ELF-1 (cell line): Measurements from ENCODE around the gene NKX6-2.
"Not testable (repeated sequence)": the region's sequence is repeated elsewhere in the genome, so short reads cannot be mapped to it uniquely, and the experiment has no call there.

Experiments
- DNase-seq: peaks from one replicate; pipeline ENCODE4 v3.0.0-alpha.2; 2016; ENCODE audit warnings: low read depth, low spot score

NKX6-2 gene

DNA sequence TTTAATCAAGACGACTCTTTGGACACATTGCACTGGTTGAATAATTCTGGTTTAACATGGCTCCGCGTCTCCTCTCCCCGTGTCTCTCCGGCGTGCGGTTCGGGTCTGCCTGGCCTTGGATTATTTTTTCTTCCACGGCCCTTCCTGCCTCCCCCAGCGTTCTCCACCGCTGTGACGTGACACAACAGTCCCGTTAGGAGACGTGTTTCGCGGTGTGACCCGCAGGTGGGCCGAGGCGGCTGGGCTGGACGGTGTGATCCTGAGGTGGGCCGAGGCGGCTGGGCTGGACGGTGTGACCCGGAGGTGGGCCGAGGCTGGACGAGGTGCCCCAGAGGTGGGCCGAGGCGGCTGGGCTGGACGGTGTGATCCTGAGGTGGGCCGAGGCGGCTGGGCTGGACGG is 12.0 kb upstream of the NKX6-2 start:
- DNase-seq: not testable (repeated sequence)

DNA sequence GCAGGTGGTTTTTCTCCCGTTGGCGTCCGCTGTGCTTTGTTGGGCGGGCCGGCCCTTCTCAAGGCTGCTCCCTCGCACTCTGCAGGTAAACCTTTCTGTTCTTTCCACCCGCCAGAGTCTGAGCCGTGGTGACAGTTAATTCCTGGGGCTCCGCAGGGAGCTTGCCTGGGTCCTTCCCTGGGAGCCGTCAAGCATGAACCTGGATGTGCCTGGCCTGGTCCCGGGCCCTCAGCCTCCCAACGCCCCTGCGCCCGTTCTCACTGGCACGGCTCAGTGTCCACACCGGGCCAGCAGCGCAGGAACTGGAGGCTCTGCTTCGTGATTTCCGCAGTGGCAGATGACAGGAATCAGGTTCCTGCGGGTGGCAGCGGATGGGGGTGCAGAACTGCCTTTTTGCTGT is 10.9 kb upstream of the NKX6-2 start:
- DNase-seq: no peak

GRCh38 chr10:132793871-132794849 is 8.2 kb upstream of the NKX6-2 start:
- DNase-seq: no peak

DNA sequence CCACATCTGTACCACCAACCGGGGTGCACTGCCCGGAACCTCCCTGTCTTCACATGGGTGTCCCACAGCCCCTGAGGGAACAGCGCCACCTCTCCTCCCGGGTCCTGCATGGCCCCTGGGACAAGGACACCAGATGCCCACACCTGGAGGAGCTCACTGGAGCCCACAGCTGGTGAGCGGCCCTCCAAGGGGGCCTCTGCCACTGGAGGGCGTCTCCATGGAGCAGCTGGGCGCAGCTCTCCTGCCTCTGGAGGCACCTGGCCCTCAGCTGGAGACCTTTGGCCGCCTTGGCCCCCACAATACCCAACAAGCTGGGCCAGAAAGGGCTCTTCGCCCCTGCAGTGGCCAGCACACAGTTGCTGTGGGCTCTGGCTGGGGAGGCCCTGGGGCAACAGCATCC is 7.3 kb upstream of the NKX6-2 start:
- DNase-seq: no peak

DNA sequence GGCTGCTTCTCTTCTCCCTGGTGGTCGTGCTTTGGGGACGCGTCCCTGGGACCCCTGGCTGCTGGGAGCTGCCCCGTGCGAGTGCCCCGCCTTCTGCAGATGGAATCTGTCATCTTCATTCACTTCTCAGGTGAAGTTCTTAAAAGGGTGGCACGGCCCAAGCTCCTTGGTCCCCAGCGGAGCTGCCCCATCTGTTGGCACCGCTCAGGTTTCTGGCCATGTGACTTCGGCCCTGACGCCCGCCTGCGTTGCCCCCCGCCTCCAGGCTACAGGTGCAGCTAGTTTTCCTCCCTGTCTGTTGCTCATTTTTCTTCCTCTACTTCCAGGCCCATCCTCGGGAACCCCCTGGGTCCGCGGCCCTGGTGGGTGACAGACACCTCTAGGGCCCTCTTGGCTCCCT is 6.8 kb upstream of the NKX6-2 start:
- DNase-seq: no peak

DNA sequence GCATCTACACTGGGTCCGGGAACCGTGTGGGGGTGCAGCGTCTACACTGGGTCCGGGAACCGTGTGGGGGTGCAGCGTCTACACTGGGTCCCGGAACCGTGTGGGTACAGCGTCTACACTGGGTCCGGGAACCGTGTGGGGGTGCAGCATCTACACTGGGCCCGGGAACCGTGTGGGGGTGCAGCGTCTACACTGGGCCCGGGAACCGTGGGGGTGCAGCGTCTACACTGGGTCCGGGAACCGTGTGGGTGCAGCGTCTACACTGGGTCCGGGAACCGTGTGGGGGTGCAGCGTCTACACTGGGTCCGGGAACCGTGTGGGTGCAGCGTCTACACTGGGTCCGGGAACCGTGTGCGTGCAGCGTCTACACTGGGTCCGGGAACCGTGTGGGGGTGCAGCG is 6.2 kb upstream of the NKX6-2 start:
- not testable (repeated sequence) for DNase-seq

DNA sequence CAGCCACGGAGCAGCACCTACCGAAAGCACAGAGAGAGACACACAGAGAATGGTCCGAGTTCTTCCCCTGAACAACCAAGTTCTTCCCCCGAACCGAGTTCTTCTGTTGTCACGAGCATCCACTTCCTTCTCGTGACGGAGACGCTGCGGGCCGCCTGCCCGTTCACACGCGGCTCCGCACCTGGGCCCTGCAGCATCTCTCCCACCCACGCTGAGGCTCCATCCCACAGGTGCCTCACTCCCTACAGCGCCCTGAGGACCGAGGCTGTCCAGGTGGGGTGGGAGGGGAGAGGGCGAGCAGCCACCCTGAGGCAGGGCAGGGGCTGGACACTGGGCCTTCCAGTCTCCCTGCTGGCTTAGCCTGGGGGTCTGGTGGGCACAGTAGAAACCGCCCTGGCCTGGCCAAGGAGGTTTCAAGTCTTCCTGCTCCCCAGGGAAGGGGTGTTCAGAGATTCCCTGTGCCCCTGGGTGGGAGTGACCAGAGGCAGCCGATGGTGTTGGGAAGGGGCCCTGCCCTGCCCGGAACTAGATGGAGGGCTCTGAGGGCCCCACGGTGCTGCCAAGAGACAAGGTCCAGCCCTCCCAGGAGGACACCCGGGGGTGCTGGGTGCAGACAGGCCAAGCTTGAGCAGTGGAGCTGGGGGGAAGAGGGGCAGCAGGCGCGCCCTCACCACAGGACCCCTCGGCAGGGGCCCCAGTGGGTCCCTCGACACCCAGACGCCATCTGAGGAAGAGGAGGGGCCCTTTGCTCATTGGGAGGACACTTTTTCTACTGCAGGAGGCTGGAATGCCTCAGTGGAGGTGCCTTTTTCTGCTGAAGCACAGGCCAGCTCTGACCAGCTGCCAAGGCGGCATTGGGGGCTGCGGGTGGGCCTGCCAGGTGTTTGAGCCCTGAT is 5.2 kb upstream of the NKX6-2 start:
- DNase-seq: no peak

DNA sequence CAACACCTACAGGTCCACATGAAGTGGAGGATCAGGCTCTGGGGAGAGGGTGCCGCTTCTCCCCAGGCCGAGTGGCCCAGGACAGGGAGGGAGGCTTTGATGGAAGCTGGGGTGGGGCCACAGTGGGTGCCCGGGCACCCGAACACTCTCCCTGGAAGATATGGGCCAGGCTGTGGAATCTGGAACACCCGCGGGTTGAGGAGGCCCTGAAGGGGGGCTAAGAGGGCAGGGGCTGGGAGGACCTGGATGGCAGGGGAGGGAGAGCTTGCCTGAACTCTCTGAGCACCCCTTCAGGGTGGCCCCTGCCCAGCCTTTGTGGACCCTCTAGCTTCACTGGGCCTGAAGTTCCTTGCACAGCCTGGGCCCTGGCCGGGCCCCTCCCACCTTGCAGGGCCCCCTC is 4.5 kb upstream of the NKX6-2 start:
- DNase-seq: no peak

DNA sequence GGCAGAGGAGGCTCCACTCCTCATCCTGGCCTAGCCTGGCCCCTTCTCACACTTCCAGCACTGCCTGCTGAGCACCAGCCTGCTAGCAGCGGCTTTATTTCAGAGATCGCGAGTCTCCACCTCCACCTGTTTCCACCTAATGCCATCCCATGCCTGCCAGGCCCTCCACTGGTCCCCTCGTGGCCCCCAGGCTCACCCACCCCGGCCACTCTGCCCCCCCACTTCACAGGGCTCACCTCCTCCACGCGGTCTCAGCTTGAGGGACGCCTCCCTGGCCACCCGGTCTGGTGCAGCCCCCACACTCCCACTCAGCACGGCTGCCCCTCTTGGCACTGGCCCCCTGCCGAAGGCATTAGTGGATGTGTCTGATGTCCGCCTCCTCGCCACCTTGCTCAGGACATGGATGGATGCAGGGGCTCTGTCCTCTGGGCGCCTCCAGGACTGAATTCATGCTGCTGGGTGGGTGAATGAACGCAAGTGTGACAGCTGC is 3.8 kb upstream of the NKX6-2 start:
- DNase-seq: no peak

DNA sequence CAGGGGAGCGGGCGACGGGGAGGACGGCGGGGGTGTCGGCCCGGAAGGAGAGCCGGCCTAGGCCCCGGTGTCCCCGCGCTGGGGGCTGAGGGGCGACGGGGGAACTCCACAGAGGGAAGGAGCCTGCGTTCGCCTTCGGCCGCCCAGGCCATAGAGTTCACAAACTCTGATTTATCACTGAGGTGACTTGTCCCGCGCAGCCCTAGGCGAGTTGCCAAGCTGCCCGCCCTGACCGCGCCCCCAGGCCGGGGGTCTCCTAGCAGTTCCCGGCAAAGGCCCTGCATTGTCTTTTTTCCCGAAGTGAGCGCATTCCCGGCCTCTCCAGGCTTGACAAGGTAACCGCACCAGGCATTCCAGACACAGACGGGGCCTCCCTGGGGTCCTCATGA is 2.9 kb upstream of the NKX6-2 start:
- DNase-seq: peak; percentile 51

DNA sequence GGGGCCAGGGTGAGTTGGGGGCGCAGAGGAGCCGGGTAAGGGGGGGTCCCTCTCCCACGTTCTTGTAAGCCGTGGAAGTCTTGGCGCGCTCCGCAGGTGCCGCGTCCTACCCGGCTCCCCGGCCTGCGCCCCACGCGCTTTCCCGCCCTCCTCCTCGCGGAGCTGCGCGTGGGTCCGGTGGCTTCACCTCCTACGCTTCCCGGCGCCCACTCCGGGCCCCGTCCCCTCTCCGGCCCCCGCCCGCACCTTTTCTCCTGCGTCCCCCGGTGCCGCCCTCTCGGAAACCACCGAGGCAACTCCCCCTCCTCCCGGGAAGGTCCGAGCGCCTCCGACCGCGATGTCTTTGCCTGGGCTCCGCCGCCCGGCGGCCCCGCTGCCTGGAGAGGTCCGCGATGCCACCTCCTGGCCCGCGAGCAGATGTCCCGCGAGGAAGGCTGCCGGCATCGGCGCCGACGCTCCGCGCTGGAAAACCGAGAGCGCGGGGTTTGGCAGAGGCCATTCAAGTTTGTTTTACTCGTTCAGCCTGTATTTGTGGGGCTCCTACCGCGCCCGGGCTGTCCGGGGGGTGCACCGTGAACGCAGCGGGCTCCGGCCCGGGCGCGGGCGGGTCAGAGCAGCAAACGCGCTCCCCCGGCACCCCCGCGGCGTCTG is 2.4 kb upstream of the NKX6-2 start:
- DNase-seq: no peak

DNA sequence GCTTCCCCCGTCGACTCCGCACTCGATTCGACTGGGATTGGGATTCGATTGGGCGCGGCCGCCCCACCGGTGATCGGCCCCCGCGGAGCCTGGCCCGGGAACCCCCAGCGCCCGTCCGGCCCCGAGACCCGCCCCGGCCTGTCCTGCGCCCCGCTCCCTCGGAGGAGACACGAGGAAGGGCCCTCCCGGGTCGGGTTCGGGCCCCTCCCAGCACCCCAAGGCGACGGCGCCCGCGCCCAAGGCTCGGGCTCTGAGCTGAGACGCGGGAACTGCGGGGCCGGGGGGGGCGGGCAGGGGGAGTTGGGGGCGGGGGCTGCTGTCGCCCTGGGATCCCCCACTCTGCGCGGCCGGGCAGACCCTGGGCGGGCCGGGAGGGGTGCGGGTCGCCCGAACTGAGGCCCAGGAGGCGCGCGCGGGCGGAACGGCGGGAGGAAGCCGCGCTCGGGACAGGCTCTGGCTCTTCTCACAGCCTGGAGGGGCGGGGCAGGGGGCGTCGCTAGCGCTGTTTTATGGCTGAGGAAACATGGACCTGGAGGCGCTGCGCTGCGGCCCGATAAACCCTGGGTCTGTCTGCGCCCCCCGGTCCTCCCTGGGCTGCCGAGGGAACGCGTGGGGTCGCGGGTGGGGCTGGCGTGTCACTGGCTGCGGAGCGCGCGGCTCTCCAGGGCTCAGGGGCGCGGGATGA is 1.7 kb upstream of the NKX6-2 start:
- peak; percentile 64 for DNase-seq

- DNase-seq: peak; percentile 45
Measured at GRCh38 chr10:132786884-132787494, 1.0 kb upstream of the NKX6-2 start.

- no peak for DNase-seq
Measured at GRCh38 chr10:132786476-132786883, 533 bp upstream of the NKX6-2 start.

DNA sequence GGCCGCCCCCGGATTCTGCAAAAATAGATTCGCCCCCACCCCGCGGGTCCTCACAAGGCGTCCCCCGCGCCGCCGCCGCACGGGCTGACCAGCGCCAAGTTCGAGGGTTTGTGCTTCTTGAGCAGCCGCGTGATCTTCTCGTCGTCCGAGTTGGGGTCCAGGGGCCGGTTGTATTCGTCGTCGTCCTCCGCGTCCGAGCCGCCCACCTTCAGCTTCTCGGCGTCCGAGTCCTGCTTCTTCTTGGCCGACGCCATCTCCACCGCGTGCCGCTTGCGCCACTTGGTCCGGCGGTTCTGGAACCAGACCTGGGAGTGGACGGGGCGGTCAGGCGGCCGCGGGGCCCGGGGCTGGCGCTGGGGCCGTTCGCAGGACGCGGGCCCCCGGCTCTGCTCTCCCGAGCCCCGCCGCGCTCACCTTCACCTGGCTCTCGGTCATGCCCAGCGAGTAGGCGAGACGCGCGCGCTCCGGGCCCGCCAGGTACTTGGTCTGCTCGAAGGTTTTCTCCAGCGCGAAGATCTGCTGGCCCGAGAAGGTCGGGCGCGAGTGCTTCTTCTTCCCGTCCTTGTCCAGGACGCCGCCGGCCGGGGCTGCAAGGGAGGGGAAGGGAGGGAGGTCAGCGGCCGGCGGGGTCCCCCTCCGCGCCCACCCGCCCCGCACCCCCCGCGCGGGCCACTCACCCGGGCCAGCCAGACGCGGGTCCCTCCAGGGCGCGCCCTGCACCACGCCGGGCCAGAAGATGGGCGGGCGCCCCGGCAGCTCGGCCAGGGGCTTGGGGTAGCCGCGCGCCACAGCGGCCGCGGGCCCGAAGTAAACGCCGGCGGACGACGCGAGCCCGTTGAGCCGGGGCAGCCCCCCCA is 853 bp downstream of the NKX6-2 start:
- no peak for DNase-seq

GRCh38 chr10:132783940-132784865 is 1.7 kb downstream of the NKX6-2 start:
- DNase-seq: no peak

- DNase-seq: peak; percentile 55
Measured at GRCh38 chr10:132783165-132783939, 2.6 kb downstream of the NKX6-2 start.

GRCh38 chr10:132781556-132781955 is 4.4 kb downstream of the NKX6-2 start:
- no peak for DNase-seq
